ENCODE results near the gene SLX9. TPM values are rescaled to one million over a fixed set of nuclear protein-coding genes. Genes with fewer than 3 reads are reported as not detected.

The SLX9 gene
- total and polyA plus RNA-seq, 2 donors (not counting 3 experiments of a cell fraction or from before 2014, with no cell fraction given), result 27.0 to 50.6 TPM

- no peak for FAIRE-seq
- Histone ChIP-seq H3K4me1 (ENCODE audit: control insufficient read depth, extremely low read depth, insufficient read depth, low read length) (no peaks in the 10 kb centered on the region), H3K4me3 (replicated peaks in 1 of 3; ENCODE audit: insufficient read depth in 1 of 3, low read depth in 1 of 3, low read length in 3 of 3) (no peak overlapping the region), H3K27me3 (ENCODE audit: control insufficient read depth in 2 of 2, insufficient read depth in 2 of 2, low read length in 2 of 2) (no peaks in the 10 kb centered on the region), H4K20me1 (replicated peaks; ENCODE audit: control insufficient read depth, extremely low read depth, insufficient read depth, low read length) (no peaks in the 10 kb centered on the region), H3K27ac (ENCODE audit: insufficient read depth, low read depth, low read length) (no peak overlapping the region), H3K79me2 (ENCODE audit: control insufficient read depth, insufficient read depth, low read length) (no peaks in the 10 kb centered on the region), H3K9me1 (replicated peaks; ENCODE audit: control insufficient read depth, extremely low read depth, insufficient read depth, low read length) (no peaks in the 10 kb centered on the region), H3K4me2 (ENCODE audit: insufficient read depth, low read length) (no peak overlapping the region), H3K36me3 (ENCODE audit: control insufficient read depth in 2 of 2, extremely low read depth in 1 of 2, insufficient read depth in 2 of 2, low read length in 2 of 2) (no peaks in the 10 kb centered on the region), H3K9ac (replicated peaks; ENCODE audit: extremely low read depth, insufficient read depth, low read length) (no peak overlapping the region), H3K9me3 (replicated peaks; ENCODE audit: control insufficient read depth, insufficient read depth, low read length) (no peaks in the 10 kb centered on the region), H2AFZ (ENCODE audit: low read depth, low read length) (no peak overlapping the region)
- intact Hi-C loops (cut with micrococcal nuclease), result no loop called here
- ChIA-PET POLR2A (no interaction called here), CTCF (no interaction called here)
- no TSS peak for BruUV-seq (replicated peaks)
- DNase-seq (ENCODE audit: low read depth, low spot score), result no peak
- dilution Hi-C loops (cut with MboI; ENCODE audit: extremely low pct_ligation_motif_present, low sequenced_read_pairs), result no loop called here
- TF ChIP-seq JUN (IDR thresholded peaks at IDR 0.05; ENCODE audit: borderline replicate concordance, insufficient read depth, insufficient read length, low read depth), result no peak
- no peak for TF ChIP-seq MYC (IDR thresholded peaks at IDR 0.05; ENCODE audit: low read depth, low read length)
- TF ChIP-seq, protein P1, sequence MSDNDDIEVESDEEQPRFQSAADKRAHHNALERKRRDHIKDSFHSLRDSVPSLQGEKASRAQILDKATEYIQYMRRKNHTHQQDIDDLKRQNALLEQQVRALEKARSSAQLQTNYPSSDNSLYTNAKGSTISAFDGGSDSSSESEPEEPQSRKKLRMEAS (IDR thresholded peaks at IDR 0.05; ENCODE audit: insufficient read depth, insufficient read length), result peak; percentile 51
- TF ChIP-seq POLR2A (IDR thresholded peaks at IDR 0.05; ENCODE audit: low read depth, low read length), result no peak
- TF ChIP-seq GATA2 (IDR thresholded peaks at IDR 0.05; ENCODE audit: insufficient read depth, insufficient read length, low read depth, low read length), result no peak
These were observed 37.4 kb upstream of the SLX9 start for GRCh38 chr21:44902268-44903049.

DNA sequence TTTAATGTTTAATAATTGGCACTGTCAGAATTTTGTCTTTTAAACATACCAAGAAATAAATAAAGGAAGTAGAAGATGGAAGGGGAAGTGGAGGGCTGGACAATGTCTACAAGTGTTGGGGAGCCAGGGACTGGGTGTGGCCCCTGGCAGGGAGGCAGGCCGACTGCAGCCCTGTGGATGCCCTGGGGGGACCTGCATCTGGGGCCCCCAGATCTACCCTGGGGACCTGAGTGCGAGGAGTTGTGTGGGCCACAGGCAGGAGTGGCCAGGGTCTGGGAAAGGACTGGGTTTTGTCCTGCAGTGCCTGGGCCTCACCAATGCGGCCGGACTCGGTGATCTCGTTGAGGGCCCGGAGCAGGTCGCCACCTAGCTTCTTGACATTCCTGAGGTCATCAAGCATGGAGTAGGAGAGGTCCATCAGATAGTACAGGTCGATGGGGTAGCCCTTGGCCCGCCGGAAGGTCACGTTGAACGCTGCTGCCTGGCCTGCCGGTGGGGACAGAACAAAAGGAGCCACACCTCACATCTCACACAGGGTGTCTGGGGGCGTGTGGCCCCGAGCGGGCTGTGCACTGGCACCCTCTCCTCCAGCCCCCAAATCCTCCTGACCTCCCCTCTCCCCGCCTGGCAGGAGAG lies 36.7 kb upstream of the SLX9 start:
- Histone ChIP-seq H3K27ac (ENCODE audit: insufficient read depth, low read depth, low read length) (no peak overlapping the region), H4K20me1 (replicated peaks; ENCODE audit: control insufficient read depth, extremely low read depth, insufficient read depth, low read length) (no peaks in the 10 kb centered on the region), H3K9me1 (replicated peaks; ENCODE audit: control insufficient read depth, extremely low read depth, insufficient read depth, low read length) (no peaks in the 10 kb centered on the region), H3K9me3 (replicated peaks; ENCODE audit: control insufficient read depth, insufficient read depth, low read length) (no peaks in the 10 kb centered on the region), H3K4me2 (ENCODE audit: insufficient read depth, low read length) (no peak overlapping the region), H3K27me3 (ENCODE audit: control insufficient read depth in 2 of 2, insufficient read depth in 2 of 2, low read length in 2 of 2) (no peaks in the 10 kb centered on the region), H3K36me3 (ENCODE audit: control insufficient read depth in 2 of 2, extremely low read depth in 1 of 2, insufficient read depth in 2 of 2, low read length in 2 of 2) (no peaks in the 10 kb centered on the region), H3K4me1 (ENCODE audit: control insufficient read depth, extremely low read depth, insufficient read depth, low read length) (peaks cover 2% of the 10 kb centered on the region), H3K9ac (replicated peaks; ENCODE audit: extremely low read depth, insufficient read depth, low read length) (no peak overlapping the region), H2AFZ (ENCODE audit: low read depth, low read length) (no peak overlapping the region), H3K79me2 (ENCODE audit: control insufficient read depth, insufficient read depth, low read length) (no peaks in the 10 kb centered on the region), H3K4me3 (replicated peaks in 1 of 3; ENCODE audit: insufficient read depth in 1 of 3, low read depth in 1 of 3, low read length in 3 of 3) (no peak overlapping the region)
- dilution Hi-C loops (cut with MboI; ENCODE audit: extremely low pct_ligation_motif_present, low sequenced_read_pairs) (no loop called here), intact Hi-C loops (cut with micrococcal nuclease) (no loop called here)
- DNase-seq (ENCODE audit: low read depth, low spot score) (no peak), FAIRE-seq (no peak)
- CTCF ChIA-PET, result interaction anchor here (0.6 kb wide), 1 partner anchor 10 kb away, joined by 3 read pairs; no protein-coding TSS in a partner anchor
- no TSS peak for BruUV-seq (replicated peaks)
- POLR2A ChIA-PET, result no interaction called here
- TF ChIP-seq CTCF (IDR thresholded peaks at IDR 0.05; ENCODE audit: extremely low read depth in 1 of 2, insufficient read depth in 1 of 2, low read depth in 1 of 2, low read length in 2 of 2) (no peak), POLR2AphosphoS5 (IDR thresholded peaks at IDR 0.05; ENCODE audit: insufficient read depth, low read depth, low read length) (no peak), EZH2 (IDR thresholded peaks at IDR 0.05; ENCODE audit: borderline replicate concordance, low read depth, low read length, severe bottlenecking) (no peak), GATA2 (IDR thresholded peaks at IDR 0.05; ENCODE audit: insufficient read depth, insufficient read length, low read depth, low read length) (no peak), MYC (IDR thresholded peaks at IDR 0.05; ENCODE audit: low read depth, low read length) (no peak), FOS (IDR thresholded peaks at IDR 0.05; ENCODE audit: borderline replicate concordance, insufficient read depth, low read length) (no peak), POLR2A (IDR thresholded peaks at IDR 0.05; ENCODE audit: low read depth, low read length) (no peak), JUN (IDR thresholded peaks at IDR 0.05; ENCODE audit: borderline replicate concordance, insufficient read depth, insufficient read length, low read depth) (no peak)
- TF ChIP-seq, protein P1 (IDR thresholded peaks at IDR 0.05; ENCODE audit: insufficient read depth, insufficient read length), result no peak

All from endothelial cell of umbilical vein (primary cell).